GM13976 (cell line): ENCODE results near the gene BMPR1B.
"Not testable (repeated sequence)": the region's sequence is repeated elsewhere in the genome, so short reads cannot be mapped to it uniquely, and the experiment has no call there.

Experiments
- DNase-seq: peaks from one replicate; pipeline ENCODE4 v3.0.0; 2012; ENCODE audit warnings: low spot score
- in situ Hi-C: fragments of 300-500 bp; cut with MboI; formaldehyde crosslinking; loops from one replicate; pipeline ENCODE4 v1.12.0; 2022; ENCODE audit warnings: low sequenced_read_pairs, mixed read lengths, inconsistent platforms; ENCODE audit not compliant: unreplicated experiment
- TF ChIP-seq, protein P1 (sequence below): IDR thresholded peaks from 2 replicates; pipeline ENCODE4 v1.5.1; 2012; ENCODE audit warnings: borderline replicate concordance, mild to moderate bottlenecking; ENCODE audit not compliant: insufficient read depth; ENCODE audit errors: extremely low read depth, missing control alignments, control extremely low read depth

BMPR1B gene

DNA sequence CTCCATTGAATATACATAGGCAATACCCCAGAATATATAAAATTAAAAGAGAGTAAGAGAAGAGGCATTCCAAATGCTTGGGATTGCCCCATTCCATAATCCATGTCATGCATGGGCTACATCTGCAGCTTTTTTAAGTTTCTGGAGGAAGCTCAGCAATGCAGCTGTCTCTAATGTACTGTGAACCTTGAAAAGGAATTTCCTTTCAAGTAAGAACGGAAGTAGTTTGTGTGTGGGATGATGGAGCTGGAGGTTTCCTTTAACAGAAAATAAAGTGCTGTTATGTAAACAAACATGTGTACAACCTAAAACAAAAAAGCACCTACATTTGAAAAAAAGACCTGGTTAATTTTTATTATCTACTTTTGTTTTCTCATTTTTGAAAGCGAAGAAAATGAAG, 303.5 kb downstream of the BMPR1B start:
- in situ Hi-C loops: no loop called here
- TF ChIP-seq, protein P1, sequence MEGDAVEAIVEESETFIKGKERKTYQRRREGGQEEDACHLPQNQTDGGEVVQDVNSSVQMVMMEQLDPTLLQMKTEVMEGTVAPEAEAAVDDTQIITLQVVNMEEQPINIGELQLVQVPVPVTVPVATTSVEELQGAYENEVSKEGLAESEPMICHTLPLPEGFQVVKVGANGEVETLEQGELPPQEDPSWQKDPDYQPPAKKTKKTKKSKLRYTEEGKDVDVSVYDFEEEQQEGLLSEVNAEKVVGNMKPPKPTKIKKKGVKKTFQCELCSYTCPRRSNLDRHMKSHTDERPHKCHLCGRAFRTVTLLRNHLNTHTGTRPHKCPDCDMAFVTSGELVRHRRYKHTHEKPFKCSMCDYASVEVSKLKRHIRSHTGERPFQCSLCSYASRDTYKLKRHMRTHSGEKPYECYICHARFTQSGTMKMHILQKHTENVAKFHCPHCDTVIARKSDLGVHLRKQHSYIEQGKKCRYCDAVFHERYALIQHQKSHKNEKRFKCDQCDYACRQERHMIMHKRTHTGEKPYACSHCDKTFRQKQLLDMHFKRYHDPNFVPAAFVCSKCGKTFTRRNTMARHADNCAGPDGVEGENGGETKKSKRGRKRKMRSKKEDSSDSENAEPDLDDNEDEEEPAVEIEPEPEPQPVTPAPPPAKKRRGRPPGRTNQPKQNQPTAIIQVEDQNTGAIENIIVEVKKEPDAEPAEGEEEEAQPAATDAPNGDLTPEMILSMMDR: no peak
- no peak for DNase-seq

DNA sequence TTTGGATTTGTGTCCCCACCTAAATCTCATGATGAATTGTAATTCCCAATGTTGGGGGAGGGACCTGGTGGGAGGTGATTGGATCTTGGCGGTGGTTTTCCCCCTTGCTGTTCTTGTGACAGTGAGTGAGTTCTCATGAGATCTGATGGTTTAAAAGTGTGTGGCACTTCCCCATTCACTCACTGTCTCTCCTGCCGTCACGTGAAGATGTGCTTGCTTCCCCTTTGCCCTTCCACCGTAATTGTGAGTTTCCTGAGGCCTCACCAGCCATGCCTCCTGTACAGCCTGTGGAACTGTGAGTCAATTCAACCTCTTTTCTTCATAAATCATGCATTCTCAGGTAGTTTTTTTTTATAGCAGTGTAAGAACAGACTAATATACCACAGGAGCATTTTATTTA, 304.0 kb downstream of the BMPR1B start:
- DNase-seq, in situ Hi-C loops: not testable (repeated sequence)

DNA sequence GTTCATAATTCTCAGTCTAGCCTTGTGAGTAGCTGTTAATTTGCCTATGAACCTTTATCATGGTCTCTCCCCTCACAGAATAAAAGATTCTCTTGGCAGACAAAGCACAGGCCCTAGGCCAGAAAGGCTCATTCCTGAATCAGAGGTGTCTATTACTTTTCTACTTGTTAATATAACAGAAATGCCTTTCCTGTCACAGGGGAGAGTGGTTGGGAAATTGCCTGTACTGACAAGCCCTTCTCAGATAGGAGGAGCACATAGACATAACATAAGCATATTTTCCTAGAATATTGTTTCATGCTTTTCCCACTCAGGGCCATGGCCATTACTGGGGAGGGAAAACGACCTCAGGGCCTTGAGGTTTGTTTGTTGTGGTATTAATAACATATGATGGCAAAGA, 308.3 kb downstream of the BMPR1B start:
- in situ Hi-C loops: no loop called here
- TF ChIP-seq, protein P1: no peak
- no peak for DNase-seq

DNA sequence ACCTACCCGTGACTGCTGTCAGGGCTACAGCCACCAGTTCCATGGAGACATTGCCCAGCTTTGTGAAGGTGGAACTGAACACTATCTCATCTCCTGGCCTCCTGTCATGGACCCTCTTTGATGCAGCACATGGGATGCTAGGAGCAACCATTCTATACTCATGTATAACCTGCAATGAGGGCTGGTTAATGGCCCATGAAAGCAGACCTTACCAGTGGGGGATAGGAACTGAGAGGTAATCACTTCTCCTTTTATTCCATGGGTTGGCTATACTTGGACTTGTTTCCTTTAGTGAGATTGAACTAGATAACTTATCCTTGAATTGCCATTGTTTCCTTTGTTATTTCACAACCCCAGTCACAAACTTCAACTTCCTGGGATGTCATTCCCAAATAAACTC, 310.6 kb downstream of the BMPR1B start:
- in situ Hi-C loops: no loop called here
- DNase-seq: no peak
- TF ChIP-seq, protein P1: no peak

DNA sequence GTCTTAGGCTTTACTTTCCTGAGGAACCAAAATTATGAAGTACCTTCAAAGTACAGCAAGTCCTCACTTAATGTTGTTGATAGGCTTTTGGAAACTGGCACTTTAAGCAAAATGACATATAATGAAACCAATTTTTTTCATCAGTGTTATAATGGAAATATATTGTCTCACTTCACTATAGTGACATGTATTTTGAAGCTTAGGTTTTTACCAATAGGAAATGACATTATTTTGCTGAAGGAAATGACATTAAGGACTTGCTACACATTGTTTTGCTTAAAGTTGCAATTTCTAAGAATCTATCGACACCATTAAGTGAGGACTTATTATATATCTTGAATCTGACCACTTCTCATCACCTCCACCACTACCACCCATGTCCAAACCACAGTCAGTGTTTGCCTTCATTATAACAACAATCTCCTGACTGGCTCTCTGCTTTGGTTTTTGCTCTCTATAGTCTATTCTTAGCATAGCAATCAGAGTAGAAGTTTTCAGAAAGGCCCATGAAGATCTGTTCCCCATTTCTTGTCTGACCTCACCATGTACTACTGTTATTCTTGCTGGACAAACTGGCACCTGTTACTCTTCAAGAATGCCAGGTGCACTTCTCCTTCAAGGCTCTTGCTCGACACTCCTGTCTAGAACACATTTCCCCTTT, 311.2 kb downstream of the BMPR1B start:
- in situ Hi-C loops: no loop called here
- TF ChIP-seq, protein P1: no peak
- DNase-seq: no peak

DNA sequence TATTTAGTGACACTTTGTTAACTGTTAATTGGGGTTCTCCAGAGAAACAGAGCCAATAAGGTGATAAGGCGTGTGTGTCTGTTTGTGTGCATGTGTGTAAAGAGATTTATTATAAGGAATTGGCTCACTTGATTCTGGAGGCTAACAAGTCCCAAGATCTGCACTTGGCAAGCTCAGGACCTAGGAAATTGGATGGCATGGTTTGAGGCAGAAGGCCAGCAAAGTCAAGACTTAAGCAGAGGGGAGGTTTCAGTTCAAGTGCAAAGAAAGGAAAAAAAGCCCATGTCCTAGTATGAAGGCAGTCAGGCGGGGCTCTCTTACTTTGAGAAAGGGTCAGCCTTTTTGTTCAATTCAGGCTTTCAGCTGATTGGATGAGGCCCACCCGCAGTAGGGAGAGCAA, 314.1 kb downstream of the BMPR1B start:
- in situ Hi-C loops: no loop called here
- TF ChIP-seq, protein P1: no peak

DNA sequence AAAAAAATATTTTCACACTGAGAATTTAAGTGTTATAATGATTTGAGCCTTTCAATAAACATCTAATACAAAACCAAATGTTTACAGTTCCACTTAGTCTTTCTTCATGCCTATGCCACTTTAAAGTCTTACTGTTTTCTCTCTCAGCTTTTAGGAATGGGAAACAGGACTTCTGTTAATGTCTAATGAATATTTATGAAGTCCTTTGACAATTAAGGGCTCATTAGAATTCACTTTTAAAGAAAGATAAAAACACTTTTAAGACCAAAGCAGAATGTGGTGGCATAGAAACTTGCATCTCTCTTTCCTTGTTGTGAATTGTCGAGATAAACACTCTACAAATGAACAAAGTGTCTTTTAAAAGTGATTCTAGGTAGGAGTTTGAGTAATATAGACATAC, 315.9 kb downstream of the BMPR1B start:
- TF ChIP-seq, protein P1: no peak
- in situ Hi-C loops: no loop called here
- DNase-seq: no peak

More for the DNA sequence above, 314.1 kb downstream of the BMPR1B start:
- no peak for DNase-seq
